Embryonic facial prominence (tissue), 1 donor: ENCODE results near the gene RIPPLY1.

Source experiments
- DNase-seq: peaks from one replicate; pipeline ENCODE4 v3.0.0-alpha.2; 2016; ENCODE audit errors: extremely low spot score

The RIPPLY1 gene

GRCh38 chrX:106903291-106903824, at the start of gene RIPPLY1:
TSS of gene RIPPLY1 (minus strand) at chrX:106903341. CDS start at chrX:106903287, 54 bp downstream.
- DNase-seq: no peak

- DNase-seq: no peak
Observed at GRCh38 chrX:106952538-106952937, 49.4 kb upstream of the RIPPLY1 start.

GRCh38 chrX:106952089-106952488, 48.9 kb upstream of the RIPPLY1 start:
- DNase-seq: no peak

- no peak for DNase-seq
Observed at GRCh38 chrX:106951230-106951629, 48.1 kb upstream of the RIPPLY1 start.

- DNase-seq: no peak
Observed at GRCh38 chrX:106950381-106950780, 47.2 kb upstream of the RIPPLY1 start.

GRCh38 chrX:106949366-106949765, 46.2 kb upstream of the RIPPLY1 start:
- no peak for DNase-seq

GRCh38 chrX:106948641-106949040, 45.5 kb upstream of the RIPPLY1 start:
- no peak for DNase-seq

GRCh38 chrX:106946464-106946863, 43.3 kb upstream of the RIPPLY1 start:
- DNase-seq: no peak

GRCh38 chrX:106940068-106940467, 36.9 kb upstream of the RIPPLY1 start:
- DNase-seq: no peak

GRCh38 chrX:106939566-106939965, 36.4 kb upstream of the RIPPLY1 start:
- DNase-seq: no peak

GRCh38 chrX:106936246-106936645, 33.1 kb upstream of the RIPPLY1 start:
- no peak for DNase-seq

- DNase-seq: no peak
Observed at GRCh38 chrX:106935175-106935574, 32.0 kb upstream of the RIPPLY1 start.

GRCh38 chrX:106933538-106933961, 30.4 kb upstream of the RIPPLY1 start:
- DNase-seq: no peak

- DNase-seq: no peak
Observed at GRCh38 chrX:106932960-106933537, 29.9 kb upstream of the RIPPLY1 start.

GRCh38 chrX:106932492-106932923, 29.4 kb upstream of the RIPPLY1 start:
- DNase-seq: no peak

GRCh38 chrX:106931831-106932491, 28.8 kb upstream of the RIPPLY1 start:
- DNase-seq: no peak

- no peak for DNase-seq
Observed at GRCh38 chrX:106928227-106928626, 25.1 kb upstream of the RIPPLY1 start.

GRCh38 chrX:106927700-106928099, 24.6 kb upstream of the RIPPLY1 start:
- DNase-seq: no peak

GRCh38 chrX:106927023-106927422, 23.9 kb upstream of the RIPPLY1 start:
- no peak for DNase-seq

GRCh38 chrX:106921637-106922036, 18.5 kb upstream of the RIPPLY1 start:
- DNase-seq: no peak

- no peak for DNase-seq
Observed at GRCh38 chrX:106919932-106920452, 16.9 kb upstream of the RIPPLY1 start, which contains the start of gene CLDN2. TSS of gene CLDN2 (plus strand) at chrX:106920402. CDS start at chrX:106928229, 7,827 bp downstream.

- no peak for DNase-seq
Observed at GRCh38 chrX:106917830-106918500, 14.8 kb upstream of the RIPPLY1 start.
